Gastroesophageal sphincter (tissue), 3 donors: ENCODE data around the gene NIPAL4.

Experiments used
- CTCF ChIP-seq, 4 experiments: fragments of 200-600 bp in 2 of 4; fragments of 450-650 bp in 2 of 4; sonication (generic) in 1 of 4; IDR thresholded peaks; one replicate each; pipeline ENCODE4 v1.5.1; 2017 to 2019; ENCODE audit warnings: antibody characterized with exemption in 4 of 4, mild to moderate bottlenecking in 2 of 4, moderate library complexity in 2 of 4
- EP300 ChIP-seq: sonication (generic); formaldehyde crosslinking; IDR thresholded peaks from one replicate; pipeline ENCODE4 v1.6.1; 2017; ENCODE audit warnings: antibody characterized with exemption, mild to moderate bottlenecking
- POLR2A ChIP-seq, 2 donors: fragments of 450-650 bp; IDR thresholded peaks; one replicate each; pipeline ENCODE4 v1.6.1; 2017; ENCODE audit warnings: antibody characterized with exemption in 2 of 2, mild to moderate bottlenecking in 2 of 2, moderate library complexity in 1 of 2
- POLR2AphosphoS5 ChIP-seq: sonication (generic); formaldehyde crosslinking; IDR thresholded peaks from one replicate; pipeline ENCODE4 v1.6.1; 2017; ENCODE audit warnings: antibody characterized with exemption

- no peak for TF ChIP-seq POLR2A (IDR thresholded peaks at IDR 0.05)
- no peak for TF ChIP-seq CTCF (IDR thresholded peaks at IDR 0.05)
- no peak for TF ChIP-seq EP300
- no peak for TF ChIP-seq POLR2AphosphoS5
Observed at GRCh38 chr5:157468293-157468965, 8.4 kb downstream of the NIPAL4 start.
